ENCODE measurements around the gene LGR4.

Gene LGR4

DNA sequence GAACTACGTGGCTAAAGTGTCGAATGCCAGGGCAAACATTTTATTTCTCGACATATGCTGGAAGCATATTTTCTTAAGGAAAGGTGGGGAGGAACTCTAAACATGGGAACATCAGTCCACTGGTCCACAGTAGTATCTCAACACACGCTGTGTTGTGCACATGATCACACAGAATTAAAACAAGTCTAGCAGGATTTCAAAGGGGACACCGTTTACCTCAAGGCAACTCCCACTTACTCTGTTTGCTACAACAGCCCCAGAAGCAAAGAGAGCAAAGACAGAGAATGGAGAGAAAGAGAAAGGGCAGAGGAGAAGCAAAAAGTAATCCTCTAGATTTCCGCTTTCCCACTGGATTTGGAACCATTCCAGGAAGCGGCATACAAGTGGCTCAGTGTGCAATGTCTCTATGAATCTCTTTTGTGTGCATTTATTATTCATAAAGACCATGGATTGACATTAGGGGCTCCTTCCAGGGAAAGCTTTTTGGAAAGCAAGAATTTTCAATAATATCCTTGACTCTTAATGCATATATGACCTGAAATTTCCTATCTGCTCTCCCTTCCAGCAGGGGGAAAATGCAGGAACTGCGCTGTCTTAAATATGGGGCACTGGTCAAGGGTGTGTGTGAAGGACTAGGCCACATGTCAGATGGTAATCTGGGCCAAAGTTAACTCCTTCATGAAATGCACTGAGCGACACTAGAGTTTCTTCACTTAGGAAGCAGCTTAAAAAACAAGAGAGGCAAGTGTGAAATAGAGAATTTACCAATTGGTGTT lies 74.8 kb downstream of the LGR4 start:
- no peak for FAIRE-seq

DNA sequence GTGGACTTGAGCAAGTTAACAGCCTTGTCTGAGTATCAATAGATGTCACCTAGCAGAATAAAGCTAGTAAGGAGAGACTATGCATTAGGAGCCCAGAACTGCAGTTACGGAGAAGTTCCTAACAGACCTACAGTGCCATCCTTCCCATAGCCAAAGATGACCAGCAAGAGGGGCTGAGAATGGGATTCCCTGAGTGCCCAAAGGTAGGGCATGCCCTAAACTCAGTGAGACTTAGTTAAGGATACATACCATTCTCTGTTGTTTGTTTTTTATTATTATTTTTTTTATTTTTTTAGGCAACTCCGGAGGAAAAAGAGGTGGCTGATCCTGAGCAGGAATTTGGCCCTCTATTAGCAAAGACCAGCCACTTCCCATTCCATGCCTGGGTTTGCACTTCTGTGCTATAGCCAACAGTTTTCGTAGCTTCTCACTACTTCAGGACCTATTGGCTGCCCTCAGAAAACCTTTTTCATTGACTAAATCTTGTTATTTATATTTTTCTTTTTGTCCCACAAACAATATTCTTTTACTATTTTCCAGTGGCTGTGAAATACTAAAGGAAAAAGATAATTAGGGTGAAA lies 76.2 kb downstream of the LGR4 start:
- no peak for FAIRE-seq

DNA sequence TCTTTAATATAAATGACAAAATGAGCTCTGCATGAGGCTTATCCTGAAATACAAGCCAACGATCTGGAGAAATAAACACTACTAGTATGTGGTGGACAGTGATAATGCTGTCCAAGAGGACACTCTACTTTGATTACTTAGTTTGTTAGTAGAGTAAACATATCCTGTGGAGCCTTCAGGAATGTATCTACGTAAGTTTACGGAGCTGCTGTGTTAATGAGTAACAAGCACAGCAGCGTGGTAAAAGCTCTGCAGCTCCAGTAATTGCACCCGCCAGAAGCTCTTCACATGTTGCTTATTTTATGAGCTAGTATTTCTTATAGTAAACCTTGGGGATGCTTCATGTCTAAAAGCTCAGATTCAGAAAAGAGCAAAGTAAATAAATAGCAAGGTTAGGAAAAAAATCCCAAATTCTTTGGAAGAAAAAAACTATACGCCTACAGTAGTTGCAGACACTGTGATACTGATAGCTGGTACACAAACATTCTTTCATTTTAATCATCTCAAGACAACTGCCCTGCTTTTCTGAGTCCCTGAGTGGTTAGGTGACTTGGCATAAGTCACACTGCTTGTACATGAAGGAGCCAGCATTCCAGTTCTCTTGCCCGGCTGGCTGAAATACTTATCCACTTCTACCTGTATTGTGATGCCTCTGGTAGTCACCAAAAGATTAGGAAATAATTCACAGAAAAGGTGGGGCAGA lies 76.9 kb downstream of the LGR4 start:
- peak; percentile 92 for FAIRE-seq

DNA sequence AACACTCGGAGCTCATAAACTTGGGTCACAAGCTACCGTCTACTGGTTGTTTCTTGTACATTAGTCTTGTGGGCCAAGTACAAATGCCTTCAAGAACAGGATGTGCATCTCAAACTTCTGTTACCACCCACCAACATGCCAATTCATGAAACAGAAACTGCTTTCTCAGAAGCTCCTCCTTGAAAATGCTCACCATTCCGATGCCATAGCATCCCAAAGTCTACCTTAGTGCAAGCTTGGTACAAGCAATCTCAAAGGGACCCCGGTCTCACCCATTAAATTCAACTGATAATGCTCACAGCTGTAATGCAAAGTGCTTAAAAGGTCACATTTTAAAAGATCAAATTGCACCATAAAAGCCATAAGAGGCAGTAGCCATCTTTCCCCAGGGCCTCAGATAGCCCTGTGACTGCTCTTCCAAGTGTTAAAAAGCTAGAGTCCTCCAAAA lies 77.8 kb downstream of the LGR4 start:
- peak; percentile 72 for FAIRE-seq

DNA sequence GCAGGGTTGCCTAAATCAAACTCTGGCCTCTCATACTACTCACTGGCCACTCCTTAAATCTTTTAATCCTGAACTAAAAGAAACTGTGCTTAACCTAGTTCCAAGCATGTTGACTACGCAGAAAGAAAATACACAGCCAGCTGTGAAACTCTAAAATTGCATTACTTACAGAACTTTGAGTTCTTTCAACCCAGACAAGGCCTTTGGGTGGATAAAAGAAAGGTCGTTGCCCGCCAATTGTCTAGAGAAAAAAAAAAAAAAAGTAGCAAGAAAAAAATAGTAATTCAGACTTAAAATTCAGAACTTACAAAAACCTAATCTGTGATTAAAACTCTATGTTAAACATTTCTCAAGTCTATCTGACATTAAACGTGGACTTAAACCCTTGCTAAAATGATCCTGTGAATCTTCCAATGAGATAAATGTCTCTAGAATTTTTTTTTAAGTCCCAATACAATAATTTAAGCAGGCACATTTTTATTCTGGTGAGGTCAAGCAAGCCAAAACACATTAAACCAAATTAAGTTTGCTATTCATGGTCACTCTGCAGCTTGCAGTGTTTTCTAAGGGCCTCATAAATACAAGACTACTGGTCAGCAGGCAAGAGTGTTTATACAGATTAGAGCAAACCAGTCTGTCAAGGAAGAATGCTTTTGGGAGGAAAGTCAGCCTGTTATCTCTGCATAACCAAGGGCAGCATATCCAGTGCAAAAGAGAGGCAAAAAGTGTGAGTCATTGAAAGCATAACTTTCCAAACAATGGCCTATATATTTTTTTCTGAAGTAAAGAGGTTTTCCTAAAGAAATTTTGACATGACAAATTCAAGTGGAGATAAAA lies 80.1 kb downstream of the LGR4 start:
- no peak for FAIRE-seq

DNA sequence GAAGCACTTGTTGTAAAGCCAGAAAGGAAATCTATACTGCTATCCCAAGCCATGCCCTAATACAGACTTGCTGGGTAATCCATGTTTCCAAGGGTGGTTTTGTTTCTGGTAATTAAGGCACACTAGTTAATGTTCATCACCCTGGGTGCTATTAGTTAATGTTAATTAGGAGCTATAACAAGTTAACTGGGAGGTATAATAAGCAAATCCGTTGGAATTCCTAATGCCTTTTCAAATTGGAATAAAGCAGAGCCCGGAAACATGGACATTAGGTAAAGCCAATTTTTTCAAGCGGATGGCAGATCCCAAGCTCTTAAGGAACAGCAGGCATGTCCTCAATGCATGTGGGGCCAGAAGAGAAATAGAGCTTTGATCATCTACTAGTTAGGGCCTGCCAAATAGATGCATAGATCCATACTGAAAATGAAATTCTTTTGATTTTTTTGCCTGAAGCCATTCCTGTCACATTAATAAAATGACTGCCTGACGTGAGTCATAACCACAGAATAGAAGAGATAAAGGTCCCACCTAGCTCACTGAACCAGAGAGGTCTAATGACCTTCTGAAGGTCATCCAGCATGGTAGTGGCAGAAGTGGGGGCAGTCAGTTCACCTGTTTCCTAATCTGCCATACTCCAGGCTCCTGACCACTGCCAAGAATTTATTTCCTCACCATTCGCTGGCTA lies 81.1 kb downstream of the LGR4 start:
- FAIRE-seq: no peak

DNA sequence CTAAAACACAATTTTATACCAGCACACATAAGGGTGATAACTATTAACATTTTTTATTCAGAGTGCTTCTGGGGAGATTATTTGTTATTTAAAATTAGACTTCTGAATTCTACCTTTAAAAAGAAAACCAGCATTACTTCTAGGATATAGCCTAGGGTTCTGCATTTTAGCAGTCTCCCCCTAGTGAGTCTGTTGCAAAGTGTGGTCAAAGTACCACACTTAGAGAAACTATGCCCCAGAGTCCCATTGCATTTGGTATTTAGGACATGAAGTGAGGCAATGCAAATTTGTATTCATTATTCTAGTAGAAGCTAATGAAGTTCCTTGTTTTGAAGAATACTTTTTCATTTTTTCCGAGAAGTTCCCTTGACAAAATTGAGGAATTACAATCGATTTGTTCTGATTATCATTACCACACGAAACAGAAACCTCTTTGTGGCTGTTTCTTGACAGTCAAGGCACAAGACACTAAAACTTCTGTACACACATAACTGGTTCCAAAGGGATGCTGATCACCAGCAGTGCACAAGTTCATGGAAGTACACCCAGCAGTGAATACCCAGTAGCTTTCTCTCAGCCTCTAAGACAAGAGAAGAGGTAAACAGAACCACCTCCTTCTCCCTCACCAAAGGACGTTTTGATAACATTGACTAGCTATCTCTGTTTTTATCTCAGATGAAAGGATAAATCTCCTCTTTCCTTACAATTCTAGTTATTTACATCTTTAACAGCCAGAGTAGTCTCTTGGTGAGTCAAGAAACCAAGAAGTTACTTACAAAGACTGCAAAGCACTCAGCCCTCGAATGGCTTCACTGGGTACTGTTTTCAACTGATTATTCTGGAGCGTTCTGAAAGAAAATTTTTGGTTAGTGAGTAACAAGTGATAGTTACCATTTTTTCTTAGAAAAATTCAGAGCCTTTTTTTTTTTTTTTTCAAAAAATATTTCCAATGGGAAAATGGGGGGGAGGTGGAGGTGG lies 82.0 kb downstream of the LGR4 start:
- FAIRE-seq: peak; percentile 92

DNA sequence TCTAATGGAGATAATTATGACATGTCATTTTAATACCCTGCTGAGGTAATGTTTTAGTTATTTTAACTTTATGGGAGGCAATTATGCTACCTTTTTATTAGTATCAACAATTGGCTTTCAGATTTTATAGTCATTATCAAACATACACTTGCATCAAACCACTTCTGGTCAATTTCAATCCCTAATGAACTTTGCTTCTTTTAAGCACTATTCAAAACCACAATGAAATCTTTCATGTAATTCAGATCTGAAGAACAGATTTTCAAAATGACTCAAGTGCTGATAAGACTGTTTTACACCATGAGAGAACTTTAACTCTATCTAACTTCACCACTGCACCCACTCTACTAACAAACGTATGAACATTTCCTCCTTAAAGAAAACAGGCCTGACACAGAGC lies 83.7 kb downstream of the LGR4 start:
- no peak for FAIRE-seq

DNA sequence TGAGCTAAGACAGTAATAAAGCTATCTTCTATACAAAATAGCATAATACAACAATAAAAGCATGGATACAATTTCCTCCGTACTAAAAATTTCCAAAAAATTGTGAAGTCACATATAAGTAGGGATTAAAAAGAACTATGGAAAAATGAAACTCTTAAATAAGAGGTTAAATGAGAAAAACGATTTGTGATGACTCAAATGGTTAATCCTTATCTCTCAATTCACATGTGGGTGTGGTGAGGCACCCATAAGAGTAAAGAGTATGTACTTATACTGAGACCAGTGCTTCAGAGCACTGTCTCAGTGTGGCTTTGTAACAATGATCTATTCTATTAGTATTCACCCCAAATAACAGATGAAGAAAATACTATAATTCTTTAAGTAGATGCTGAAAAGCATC lies 84.6 kb downstream of the LGR4 start:
- FAIRE-seq: no peak

DNA sequence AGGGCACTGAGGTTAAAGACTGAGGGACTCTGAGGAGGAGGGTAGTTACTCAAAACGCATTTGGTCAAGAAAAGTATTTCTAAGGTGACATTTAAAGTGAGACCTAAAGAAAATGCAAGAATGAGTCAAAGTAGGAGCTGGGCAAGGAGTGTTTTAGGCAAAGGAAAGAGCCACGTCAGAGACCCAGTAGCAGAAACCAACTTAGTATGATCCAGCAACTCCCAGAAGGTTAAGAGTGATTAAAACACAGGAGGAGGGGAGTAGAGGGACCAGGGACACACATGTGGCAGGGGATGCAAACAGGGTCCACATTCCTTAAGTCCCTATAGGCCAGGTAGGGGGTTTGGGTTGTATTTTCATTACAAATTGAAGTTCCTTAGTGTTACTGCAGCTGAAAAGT lies 85.2 kb downstream of the LGR4 start:
- no peak for FAIRE-seq

DNA sequence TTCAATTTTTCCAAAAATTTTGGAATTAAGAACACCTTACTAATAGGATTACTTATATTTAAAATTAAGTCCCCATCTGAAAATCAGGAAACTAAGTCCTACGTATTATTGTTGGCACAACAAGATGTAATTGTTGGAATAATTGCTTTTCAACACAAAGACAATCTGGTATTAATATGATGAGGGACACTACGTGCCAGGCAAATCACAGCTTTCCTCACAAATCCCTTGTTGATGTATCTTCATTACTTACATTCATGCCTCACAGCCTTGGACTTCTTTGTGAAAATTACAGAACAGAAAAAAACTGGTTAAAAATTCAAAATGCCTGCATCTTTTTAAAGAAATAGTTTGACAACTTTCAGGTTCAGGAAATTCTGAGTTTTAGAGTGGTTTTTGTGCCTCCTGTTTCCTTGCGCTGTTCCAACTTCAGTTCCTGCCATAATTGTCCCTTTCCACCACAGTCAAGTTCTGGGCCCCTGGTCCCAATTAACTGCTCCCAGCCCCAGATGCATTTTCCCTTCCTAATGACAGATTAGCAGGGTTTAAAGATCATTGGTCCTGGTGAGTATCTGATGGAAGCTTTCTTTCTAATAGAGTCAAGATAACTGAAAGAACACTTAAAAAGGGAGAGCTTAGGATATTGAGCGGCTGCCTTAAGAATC lies 86.3 kb downstream of the LGR4 start:
- FAIRE-seq: no peak

DNA sequence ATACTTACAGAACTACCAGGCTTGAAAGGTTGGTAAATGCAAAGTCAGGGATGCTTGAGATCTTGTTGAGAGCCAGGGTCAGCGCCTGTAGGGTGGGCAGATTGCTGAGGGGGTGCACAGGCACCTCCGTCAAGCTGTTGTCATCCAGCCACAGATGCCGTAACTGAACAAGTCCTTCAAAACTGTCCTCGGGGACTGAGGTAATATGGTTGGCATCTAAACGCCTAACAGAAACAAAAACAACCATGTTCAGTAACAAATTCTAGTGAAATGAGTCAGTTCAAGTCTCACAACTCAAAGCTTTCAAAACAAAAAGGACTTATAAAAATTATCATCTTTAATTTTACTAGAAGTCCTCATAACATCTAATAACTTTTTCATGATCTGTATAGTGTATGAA lies 87.3 kb downstream of the LGR4 start:
- peak; percentile 93 for FAIRE-seq

DNA sequence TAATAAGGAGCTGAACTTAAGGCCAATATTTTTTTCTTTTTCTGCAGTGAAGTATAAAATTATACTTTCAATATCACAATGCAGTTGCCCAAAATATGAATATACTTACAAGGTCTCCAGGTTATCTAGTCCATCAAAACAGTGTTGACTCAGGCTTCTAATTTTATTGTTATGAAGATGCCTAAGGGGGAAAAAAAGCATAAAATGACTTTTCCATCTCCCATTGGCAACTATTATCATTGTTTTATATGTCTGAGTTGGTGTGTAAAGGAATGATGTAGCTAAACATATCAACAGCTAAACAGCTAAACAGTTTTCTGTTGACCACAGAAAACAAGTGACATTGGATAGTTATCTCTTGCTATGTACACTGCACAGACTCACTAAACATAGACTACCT lies 88.4 kb downstream of the LGR4 start:
- peak; percentile 3 for FAIRE-seq

DNA sequence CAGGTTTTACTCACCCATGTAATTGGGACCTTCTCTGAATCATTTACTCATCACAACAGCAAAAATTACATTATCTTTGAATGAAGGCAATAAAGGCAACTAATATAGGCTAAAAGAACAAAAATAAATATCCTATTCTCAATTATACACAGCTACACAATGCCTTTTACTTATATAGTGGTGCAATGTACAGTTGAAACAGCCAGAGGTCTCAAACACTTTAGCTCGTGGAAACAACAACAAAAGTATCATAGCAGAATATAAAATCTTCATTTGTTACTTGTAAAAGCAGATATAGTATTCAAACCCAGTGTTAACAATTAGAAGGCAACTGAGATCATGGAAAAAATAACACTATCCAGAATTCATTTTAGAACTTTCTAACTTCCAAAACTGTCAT lies 88.9 kb downstream of the LGR4 start:
- peak; percentile 57 for FAIRE-seq

DNA sequence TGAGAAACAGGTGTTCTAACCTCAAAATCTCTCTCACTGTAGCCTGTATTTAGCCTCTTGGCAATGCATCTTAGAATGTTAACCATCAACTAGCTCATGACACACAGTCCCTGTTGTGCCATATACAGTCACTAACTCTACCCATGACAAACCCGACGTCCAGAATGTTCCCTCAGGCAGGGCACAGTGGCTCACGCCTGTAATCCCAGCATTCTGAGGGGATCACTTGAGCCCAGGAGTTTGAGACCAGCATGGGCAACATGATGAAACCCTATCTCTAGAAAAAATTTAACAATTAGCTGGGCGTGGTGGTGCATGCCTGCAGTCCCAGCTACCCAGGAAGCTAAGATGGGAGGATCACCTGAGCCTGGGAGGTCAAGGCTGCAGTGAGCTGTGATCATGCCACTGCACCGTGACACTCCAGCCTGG lies 91.3 kb downstream of the LGR4 start:
- FAIRE-seq: no peak

DNA sequence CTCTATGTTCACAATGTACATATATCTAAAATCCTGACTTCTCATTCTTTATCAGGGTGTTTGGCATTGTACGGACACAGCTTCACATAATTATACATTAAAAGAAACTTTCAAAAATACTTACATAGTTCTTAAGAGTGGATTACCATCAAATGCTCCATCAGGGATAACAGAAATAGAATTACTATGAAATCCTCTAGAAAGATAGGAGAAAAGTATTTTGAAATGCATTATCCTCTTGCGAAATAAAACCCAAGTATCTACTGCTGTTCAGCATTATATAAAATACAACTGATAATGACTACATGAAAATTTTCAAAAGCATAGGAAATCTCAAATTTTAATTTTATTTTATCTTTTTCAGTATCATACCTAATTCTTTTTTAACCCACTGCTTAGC lies 91.8 kb downstream of the LGR4 start:
- no peak for FAIRE-seq

DNA sequence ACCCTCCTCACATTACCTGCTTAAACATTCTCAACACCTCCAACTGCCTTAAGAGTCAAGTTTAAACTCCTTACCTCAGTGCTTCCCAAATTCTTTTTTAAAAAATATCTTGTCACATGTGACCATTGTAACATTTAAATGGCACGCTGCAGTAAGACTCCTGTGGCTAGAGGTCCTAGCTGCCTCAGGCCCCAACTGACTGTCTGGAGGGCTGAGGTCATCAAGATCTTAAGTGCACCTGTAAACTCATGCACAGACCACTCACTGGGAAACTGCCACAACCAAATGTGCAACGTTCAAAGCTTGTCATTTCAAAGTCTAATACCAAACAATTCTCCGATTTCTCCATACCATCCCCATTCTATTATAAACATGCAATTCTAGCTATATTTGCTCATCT lies 93.1 kb downstream of the LGR4 start:
- no peak for FAIRE-seq

DNA sequence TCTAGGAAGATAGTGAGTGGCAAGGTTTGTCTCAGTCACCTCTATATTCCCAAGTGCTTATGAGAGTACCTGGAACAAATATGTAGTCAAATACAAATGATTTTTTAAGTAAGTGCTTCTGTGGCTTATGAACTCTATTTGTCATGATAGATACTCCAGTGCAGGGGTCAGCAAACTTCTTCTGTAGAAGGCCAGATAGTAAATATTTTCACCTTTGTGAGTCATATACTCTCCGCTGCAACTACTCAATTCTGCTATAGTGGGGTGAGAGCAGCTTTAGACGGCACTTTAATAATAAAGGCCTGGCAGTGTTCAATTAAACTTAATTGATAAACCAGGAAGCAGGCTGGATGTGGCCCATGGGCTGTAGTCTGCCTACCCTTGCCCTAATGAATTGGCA lies 97.2 kb downstream of the LGR4 start:
- FAIRE-seq: no peak

DNA sequence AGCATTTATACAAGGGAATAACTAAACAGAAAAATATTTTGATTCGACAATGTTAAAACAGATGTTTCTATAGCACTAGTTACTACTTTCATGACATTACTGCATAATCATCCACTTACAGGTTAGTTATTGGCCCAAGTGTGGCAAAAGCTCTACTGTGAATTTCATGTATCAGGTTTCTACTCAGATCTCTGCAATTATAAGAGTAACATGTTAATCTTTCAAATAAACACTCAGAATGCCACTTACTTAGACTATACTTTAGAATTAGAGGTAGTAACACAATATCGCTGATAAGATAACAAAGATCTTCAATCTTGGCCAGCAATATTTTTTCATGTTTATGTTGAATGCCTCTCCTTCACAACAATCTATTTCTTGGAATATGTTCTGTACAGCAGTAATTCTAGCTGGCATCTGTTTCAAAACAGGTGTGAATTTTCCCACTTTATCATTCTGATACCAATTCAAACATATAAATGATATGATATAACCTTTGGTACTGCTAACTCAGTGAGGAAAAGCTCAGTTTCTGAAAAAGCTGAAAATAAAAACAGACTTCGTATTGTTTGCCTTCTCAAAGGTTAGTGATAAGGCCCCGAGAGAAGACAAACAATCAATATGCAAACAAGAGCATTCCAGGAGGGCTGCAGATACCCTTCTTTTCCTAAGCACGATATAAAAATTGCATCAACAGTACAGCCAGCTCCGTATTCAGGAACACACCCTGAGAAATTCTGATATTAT lies 98.6 kb downstream of the LGR4 start:
- no peak for FAIRE-seq

DNA sequence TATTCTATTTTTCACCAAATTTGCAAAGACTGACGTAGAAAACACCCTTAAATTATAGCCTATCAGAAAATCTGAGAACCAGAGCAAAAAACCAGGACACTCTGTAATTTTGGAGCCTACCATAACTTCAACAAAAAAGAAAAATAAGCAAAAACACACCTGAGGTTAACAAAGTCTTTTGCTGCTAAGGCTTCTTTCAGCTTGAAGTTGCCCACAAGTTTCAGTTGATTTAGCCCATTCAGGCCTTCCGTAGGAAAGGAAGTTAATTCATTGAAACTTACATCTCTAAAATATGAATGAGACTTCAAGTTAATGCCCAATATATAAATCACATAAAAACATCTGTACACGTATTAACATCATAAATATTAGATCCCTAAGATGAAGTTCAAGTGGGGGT lies 99.2 kb downstream of the LGR4 start:
- FAIRE-seq: no peak
